ENCODE data around the gene UGT1A4.
"Not testable (repeated sequence)": the region's sequence is repeated elsewhere in the genome, so short reads cannot be mapped to it uniquely, and the experiment has no call there.

- TF ChIP-seq CTCF (IDR thresholded peaks at IDR 0.05); POLR2A (IDR thresholded peaks at IDR 0.05); POLR2AphosphoS5 (IDR thresholded peaks at IDR 0.05; ENCODE audit: insufficient read depth in 1 of 2, low read depth in 1 of 2): not testable (repeated sequence)
Measured at GRCh38 chr2:233745838-233746237, 27.3 kb downstream of the UGT1A4 start.

Measured in vagina (tissue), 2 donors.